NOMO-1 (cell line): Measurements from ENCODE around the gene AGFG2.
A peak's percentile ranks its signal among the peaks of the same experiment; 100 is the strongest.

Experiments used
- DNase-seq, 2 experiments: peaks; one replicate each; lab custom pipeline; 2025; ENCODE audit not compliant: unreplicated experiment in 2 of 2; lab: John Stamatoyannopoulos, UW

AGFG2 gene

GRCh38 chr7:100604976-100605911 is 66.2 kb downstream of the AGFG2 start:
- no peak for DNase-seq

GRCh38 chr7:100606313-100606712 is 67.3 kb downstream of the AGFG2 start:
- no peak for DNase-seq

GRCh38 chr7:100607111-100607510 is 68.1 kb downstream of the AGFG2 start:
- DNase-seq: no peak

- DNase-seq: no peak
Measured at GRCh38 chr7:100609958-100610357, 71.0 kb downstream of the AGFG2 start.

- DNase-seq: peak; percentile 99 to 100
Measured at GRCh38 chr7:100611983-100612729, 73.2 kb downstream of the AGFG2 start, which contains the start of gene MOSPD3. TSS of gene MOSPD3 (plus strand) at chr7:100612540. CDS start at chr7:100612792, 252 bp downstream.

GRCh38 chr7:100612730-100613390 is 73.9 kb downstream of the AGFG2 start:
- peak in 1 of 2 experiments; percentile 28 for DNase-seq

GRCh38 chr7:100613412-100614175 is 74.6 kb downstream of the AGFG2 start:
- DNase-seq: peak; percentile 46 to 86

- DNase-seq: no peak
Measured at GRCh38 chr7:100614308-100614861, 75.4 kb downstream of the AGFG2 start.
